ENCODE results near the gene PTBP3. TPM values are rescaled to one million over a fixed set of nuclear protein-coding genes. Genes with fewer than 3 reads are reported as not detected.

PTBP3 gene
- total and polyA plus RNA-seq, 2 of the 4 experiments (the other 2 are of a cell fraction) = 8.6 to 15.6 TPM

DNA sequence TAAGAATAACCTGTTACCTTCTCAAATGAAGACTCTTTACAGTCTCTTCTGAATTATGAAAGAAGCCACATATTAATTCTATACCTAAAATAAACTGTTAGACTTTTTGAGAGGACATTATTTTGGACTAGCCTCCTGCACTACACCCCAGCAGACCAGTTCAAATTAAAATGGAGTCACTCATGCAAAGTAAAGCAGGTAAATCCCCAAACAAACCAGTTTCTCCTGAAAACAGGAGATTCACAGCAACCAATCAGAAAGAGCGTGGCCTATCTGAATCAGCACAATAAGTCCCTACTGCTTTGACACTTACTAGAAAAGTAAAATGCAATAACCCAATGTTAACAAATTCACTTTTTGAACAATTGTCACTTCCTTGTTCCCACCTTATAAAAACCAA lies 58.8 kb downstream of the PTBP3 start:
- Histone ChIP-seq H3K36me3 (ENCODE audit: control insufficient read depth, insufficient read depth, low read length) (peaks cover 1% of the 10 kb centered on the region; the same call in 1 of the 2 replicates), H3K18ac (ENCODE audit: low read depth, low read length) (no peak overlapping the region), H3K4me3 (ENCODE audit: insufficient read depth, low read depth, low read length) (no peak overlapping the region), H2BK120ac (ENCODE audit: low read depth, low read length) (no peak overlapping the region), H3K4me2 (ENCODE audit: low read depth, low read length) (no peak overlapping the region), H3K9ac (ENCODE audit: low read depth, low read length) (no peak overlapping the region), H3K4ac (ENCODE audit: low read depth, low read length) (no peak overlapping the region), H4K8ac (ENCODE audit: low read depth in 2 of 2, low read length in 2 of 2) (no peak overlapping the region), H2BK20ac (ENCODE audit: low read depth, low read length) (no peak overlapping the region), H4K20me1 (ENCODE audit: insufficient read depth, low read length) (peaks cover 19% of the 10 kb centered on the region; the same call in 1 of the 2 replicates), H3K4me1 (ENCODE audit: control insufficient read depth, insufficient read depth, low read length) (no peaks in the 10 kb centered on the region; the same call in 1 of the 2 replicates), H4K5ac (ENCODE audit: low read depth, low read length) (no peak overlapping the region), H3K14ac (replicated peaks; ENCODE audit: low read depth, low read length) (no peak overlapping the region), H4K91ac (ENCODE audit: insufficient read depth, low read depth, low read length) (no peak overlapping the region), H2BK5ac (ENCODE audit: low read depth, low read length, poor library complexity, severe bottlenecking) (no peak overlapping the region), H3K9me3 (ENCODE audit: control insufficient read depth, insufficient read depth, low read length) (no peaks in the 10 kb centered on the region), H2BK15ac (ENCODE audit: low read depth, low read length) (no peak overlapping the region), H3K79me1 (ENCODE audit: low read depth in 1 of 2, low read length in 2 of 2) (peaks cover 40 to 64% of the 10 kb centered on the region in 2 experiments), H3K56ac (ENCODE audit: extremely low read depth, insufficient read depth, low read length) (no peak overlapping the region), H2AK9ac (replicated peaks; ENCODE audit: low read depth, low read length, poor library complexity) (no peak overlapping the region), H2AK5ac (ENCODE audit: low read depth, low read length) (no peak overlapping the region), H3K27ac (ENCODE audit: insufficient read depth, low read length) (no peak overlapping the region), H3K23ac (ENCODE audit: low read depth, low read length) (no peak overlapping the region; the same call in 1 of the 2 replicates), H3K9me1 (ENCODE audit: insufficient read depth, low read length) (peaks cover 11% of the 10 kb centered on the region), H2AFZ (replicated peaks; ENCODE audit: low read length, poor library complexity) (no peak overlapping the region), H3K27me3 (ENCODE audit: control insufficient read depth, insufficient read depth, low read length) (no peaks in the 10 kb centered on the region)
- no TSS peak for BruUV-seq (replicated peaks)
- ATAC-seq (ENCODE audit: low read depth) (no peak), DNase-seq (no peak)
- in situ Hi-C loops (cut with MboI; ENCODE audit: low sequenced_read_pairs) (no loop called here), dilution Hi-C loops (cut with HindIII; ENCODE audit: low sequenced_read_pairs, unreplicated experiment) (no loop called here), intact Hi-C loops (cut with micrococcal nuclease) (no loop called here)
- ChIA-PET CTCF (no interaction called here), POLR2A (ENCODE audit: unreplicated experiment) (no interaction called here)
- WGBS, 2 experiments (ENCODE audit: extremely low coverage in 2 of 2, insufficient read length in 1 of 2) = no CpG with 5 or more reads among the region's 1 CpG
- no peak for TF ChIP-seq NFE2L2 (IDR thresholded peaks at IDR 0.05; ENCODE audit: low read depth, low read length)
- no peak for TF ChIP-seq RCOR1 (IDR thresholded peaks at IDR 0.05; ENCODE audit: insufficient replicate concordance, low read length)
- TF ChIP-seq MAFK (IDR thresholded peaks at IDR 0.05; ENCODE audit: low read depth, low read length) = no peak
- no peak for TF ChIP-seq SMC3 (IDR thresholded peaks at IDR 0.05; ENCODE audit: low read depth, low read length)
- TF ChIP-seq MAZ (IDR thresholded peaks at IDR 0.05; ENCODE audit: borderline replicate concordance, low read depth, low read length) = no peak
- TF ChIP-seq CEBPB (IDR thresholded peaks at IDR 0.05; ENCODE audit: low read depth, low read length) = no peak
- no peak for TF ChIP-seq BHLHE40 (IDR thresholded peaks at IDR 0.05; ENCODE audit: low read depth, low read length)

Data from IMR-90 (cell line).